HG02852 (cell line): ENCODE results near the gene PIK3R6.

Experiments
- ATAC-seq: cut with Tn5 transposase; IDR thresholded peaks from one replicate; pipeline ENCODE4 v1.9.1; 2021; ENCODE audit warnings: mild to moderate bottlenecking, moderate library complexity; ENCODE audit not compliant: unreplicated experiment

PIK3R6 gene

DNA sequence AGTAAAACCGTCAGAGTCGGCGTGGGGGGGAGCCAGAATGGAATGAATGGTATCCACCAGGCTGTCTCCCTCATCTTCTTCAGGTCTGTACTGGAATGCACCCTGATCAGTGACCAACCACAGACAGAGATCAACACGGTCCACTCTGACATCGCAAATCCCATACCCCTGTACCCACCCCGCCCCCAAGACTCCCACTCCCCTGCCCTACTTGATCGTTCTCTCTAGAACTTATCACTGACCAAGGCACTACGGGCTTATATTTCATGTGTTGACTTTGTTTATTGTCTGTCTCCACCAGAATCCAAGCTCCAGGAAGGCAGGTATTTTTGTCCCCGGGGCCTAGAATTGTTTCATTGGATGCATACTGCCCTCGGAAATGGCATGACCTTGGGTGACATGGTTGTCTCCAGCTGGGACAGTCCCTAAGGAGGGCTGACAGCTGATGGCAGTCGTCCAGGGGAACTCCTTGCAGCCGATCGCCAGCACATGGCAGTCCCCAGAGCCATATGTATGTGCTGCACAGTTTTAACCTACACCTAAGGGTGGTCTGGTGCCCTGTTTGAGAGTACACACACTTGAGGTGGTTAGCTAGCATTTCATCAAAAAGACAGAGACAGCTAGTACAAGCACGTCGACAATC is 67.8 kb downstream of the PIK3R6 start:
- ATAC-seq: no peak

DNA sequence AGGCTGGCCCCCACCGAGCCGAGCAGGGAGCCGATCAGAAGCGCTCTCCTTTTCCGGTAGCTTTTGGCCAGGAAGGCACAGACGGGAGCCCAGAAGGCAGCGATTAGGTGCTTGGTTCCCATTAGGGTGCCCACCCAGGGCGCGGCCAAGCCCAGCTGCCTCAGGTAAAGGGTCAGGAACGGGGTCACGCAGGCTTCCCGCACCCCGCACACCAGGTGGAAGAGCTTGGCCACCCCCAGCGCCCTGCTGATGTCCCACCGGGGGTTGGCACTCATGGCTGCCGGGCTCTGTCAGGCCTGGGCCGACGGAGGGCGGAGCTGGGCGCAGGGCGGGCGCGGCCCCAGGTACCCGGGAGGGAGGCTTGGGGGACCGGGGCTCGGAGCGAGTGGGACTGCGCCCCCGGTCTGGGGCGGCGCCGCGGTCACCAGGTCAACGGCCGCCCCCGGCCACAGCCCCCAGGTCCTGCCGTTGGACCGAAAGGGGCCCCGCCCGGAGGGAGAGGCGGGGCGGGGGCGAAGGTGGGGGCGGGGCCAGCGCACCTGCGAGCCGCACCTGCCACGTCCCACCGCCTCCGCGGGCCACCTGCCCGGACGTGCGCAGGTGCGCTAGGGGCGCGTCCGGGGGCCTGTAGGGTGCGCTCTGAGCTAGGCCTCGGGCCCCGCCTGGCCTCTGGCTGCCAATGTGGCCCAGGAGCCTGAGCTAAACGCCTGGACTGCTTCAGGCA is 68.5 kb downstream of the PIK3R6 start, which contains the start of gene MFSD6L:
Gene MFSD6L (minus strand): TSS at position 520 of the 724 bp plus-strand sequence. CDS start 245 bp downstream, at position 275.
- no peak for ATAC-seq

DNA sequence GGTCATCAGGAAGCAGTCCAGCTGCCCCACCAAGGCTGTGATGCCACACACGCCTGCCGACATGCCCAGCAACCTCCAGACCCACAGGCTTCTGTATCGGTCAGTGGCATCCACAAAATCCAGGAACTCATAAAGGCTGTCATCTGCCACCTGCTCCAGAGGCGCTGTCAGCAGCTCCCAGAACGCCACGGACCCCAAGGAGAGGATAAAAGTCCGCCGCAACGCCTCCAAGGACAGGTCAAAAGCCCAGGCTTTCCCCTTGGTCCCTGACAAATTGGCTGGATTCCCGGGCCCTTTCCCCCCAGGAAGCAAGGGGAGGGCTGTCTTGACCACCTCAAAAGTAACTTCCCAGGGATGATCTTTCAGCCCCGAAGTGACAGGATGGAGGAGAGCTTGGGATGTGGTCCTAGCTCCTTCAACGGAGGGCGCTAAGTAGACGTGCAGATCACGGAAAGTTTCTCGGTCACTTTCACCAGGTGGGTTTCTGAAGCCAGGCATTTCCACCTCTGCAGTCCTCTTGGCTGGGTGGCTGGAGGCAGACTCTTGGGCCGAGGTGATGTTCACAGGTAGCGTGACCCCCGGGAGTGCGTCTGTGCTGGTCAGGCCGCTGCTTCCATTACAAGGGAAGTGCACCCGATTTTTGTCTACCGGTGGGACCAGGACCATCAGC is 69.2 kb downstream of the PIK3R6 start:
- ATAC-seq: no peak

DNA sequence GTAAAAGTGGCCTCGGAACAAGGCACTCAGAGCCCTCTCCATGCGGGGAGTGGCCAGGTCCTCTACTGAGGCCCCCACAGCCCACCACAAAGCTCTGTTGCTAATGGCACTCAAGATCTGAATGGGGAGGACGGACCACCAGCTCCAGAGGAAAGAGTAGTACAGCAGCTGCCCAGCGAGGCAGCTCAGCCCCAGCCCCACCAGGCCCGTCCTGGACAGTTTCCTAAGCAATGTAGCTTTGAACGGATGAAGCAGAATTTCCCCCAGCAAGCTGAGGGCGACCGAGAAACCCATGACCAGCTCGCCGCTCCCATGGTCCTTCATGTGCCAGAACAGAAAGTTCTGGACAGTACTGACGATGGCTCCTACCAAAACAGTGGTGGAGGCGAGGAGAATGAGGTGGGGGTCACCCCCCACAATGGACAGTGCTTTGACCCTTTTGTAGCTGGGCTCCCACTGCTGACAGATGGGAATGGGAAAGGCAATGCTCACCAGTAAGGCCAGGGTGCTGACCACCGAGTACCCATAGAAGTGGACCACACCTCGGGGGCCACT is 69.8 kb downstream of the PIK3R6 start:
- no peak for ATAC-seq

DNA sequence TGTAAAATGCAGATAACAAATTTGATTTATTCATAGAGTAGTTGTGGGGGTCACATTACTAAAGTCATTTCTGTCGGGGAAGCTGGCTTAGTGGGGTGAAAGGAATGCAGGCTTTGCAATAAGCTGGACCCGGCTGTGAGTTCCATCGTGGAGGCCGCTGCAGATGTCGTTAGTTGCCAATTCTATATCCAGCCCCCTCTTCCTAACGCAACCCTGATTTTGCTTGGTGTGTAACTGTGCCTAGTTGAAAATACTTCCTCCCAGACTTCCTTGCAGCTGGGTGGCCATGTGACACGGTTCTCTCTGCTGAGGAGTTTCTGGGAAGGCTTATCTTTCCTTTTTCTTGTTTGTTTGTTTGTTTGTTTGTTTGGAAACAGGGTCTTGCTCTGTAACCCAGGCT is 72.8 kb downstream of the PIK3R6 start:
- ATAC-seq: no peak

DNA sequence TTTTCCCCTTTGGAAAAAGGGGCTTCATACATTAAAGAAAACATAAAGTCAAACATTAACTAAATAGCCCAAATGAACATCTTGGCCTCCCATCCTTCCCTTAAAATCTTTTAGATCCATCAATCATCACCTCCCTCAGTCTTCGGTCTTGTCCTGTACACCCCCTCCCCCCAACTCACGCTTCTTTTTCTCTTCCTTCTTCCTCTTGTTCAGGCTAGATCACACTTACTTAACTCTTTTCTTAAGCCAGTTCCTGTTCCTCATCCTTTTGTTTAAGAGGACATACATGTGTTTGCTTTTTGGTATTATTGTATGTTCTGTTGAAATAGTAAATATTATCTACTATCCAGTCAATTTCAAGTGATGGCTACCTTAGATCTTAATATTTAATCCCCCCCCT is 73.8 kb downstream of the PIK3R6 start:
- no peak for ATAC-seq

DNA sequence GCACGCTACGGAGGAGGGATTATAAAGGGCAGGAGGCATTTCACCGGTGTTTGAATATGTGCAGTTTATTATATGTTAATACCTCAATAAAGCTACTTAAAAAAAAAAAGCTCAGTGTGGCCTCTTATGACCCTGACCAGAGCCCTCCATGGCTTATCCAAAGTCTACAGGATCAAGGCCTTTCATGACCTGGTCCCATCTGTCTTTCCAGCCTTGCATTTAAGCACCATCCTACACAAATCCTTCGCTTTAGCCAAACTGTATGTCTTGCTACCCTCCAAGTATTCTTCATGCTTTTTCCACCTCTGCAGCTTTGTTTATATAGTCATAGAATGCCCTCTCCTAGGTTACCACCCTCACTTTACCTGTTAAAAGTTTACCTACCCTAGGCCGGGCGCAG is 74.8 kb downstream of the PIK3R6 start:
- no peak for ATAC-seq

DNA sequence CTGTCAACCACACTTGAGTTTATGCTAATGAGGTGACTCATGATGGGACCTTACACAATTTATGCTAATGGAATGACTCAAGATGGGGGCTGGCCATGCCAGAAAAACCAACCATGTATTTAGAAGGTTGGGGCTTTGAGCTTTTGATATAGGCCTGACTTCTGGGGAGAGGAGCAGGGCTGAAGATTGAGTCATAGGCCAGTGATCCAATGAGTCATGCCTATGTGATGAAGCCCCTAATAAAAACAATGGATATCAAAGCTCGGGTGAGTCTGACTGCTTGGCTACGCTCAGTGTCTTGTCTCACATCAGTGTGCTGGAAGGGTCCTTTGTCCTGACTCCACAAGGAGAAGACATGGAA is 75.6 kb downstream of the PIK3R6 start:
- no peak for ATAC-seq

DNA sequence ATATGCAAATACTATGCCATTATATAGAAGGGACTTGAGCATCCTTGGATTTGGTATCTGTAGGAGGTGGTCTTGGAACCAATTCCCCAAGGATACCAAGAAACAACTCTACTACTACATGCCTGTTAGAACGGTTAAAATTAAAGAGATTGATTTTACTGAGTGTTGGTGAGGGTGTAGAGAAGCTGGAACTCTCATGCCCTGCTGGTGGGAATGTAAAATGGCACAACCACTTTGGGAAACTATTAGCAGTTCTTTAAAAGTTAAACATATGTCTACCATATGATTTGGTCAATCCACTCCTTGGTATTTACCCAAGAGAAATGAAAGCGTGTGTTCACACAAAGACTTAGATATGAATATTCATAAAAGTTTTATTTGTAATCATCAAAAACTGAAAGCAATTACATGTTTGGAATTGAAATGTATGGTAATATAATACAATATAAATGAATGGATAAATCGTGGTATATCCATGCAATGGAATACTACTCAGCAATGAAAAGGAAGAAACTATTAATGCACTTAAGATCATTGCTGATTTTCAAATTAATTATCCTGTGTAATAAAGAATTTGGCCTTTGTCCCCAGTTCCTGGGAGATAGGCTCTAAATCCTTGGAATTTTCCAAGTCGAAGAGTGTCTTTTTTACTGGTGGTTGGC is 76.1 kb downstream of the PIK3R6 start:
- no peak for ATAC-seq

DNA sequence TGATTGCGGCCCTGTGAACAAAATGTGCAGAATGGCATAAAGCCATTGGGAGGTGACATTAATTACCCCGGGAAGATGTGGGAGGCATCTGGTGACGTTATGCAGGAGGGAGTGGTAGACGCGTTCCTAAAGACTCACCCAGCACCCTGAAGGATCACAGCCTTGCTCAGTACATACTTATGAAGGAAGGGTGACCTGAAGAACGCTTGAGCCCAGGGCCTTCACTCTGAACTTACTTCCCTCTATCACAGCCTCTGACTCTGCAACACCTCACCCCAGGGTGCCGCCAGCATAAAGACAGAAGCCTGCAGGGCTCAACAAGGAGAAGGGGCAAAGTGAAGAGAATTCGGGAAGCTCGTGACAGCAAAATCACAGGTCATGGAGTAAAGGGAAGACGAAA is 77.7 kb downstream of the PIK3R6 start:
- no peak for ATAC-seq

DNA sequence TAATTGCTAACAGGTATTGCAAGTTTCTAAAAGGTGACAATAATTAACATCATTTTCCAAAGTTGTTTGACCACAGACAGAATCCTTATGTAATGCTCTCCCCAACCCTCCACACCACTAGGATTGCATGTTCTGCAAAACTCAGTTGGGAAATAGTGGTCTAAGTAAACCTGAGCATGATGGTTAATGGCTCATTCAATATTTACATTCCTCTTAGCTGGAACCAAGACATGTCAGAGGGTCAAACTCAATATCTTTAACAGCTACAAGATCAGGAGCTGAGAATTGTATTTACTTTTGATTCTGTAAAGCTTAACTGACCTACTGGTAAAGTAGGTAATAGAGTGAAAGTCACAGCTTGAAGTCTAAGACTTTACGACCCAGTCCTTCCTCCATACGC is 78.5 kb downstream of the PIK3R6 start:
- no peak for ATAC-seq

DNA sequence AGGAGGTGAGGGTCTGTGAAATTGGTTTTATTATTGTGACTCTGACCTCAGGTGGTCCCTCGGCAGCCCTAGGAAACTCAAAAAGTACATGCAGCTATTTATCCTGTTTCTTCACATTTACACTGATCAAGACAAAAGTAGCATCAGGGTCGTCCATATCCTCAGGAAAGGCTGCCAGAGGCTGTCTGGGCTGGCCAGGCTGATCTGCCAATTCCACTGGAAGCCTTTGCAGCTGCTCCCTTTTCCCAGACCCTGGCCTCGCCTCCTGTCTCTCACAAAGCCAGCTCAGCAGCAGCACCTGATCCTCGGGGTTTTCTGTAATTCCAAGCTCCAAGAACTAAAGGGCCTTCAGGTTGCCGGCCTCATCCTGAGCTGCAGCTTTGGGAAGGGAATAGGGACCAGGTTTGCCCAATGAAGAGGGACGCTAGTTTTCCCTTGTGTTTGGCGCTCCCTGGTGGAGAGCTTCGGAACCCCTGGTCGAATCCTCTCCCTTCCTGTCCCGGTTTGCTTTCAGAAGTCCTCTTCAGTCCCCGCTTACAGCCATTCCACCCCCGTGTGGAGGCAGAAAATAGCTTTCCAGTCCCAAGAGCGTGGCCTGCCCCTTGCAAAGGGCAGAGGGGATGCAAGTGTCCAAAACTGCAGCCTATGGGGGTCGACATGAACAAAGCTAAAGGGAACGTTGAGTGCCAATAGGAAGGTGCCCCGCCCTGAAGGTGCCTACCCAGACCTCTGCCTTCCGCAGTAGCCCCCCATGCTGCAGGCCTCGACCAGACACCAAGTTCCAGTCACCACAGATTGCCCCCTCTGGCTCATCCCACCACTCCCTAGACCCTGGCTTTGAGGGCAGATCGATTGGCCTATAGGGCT is 81.7 kb downstream of the PIK3R6 start:
- ATAC-seq: no peak

DNA sequence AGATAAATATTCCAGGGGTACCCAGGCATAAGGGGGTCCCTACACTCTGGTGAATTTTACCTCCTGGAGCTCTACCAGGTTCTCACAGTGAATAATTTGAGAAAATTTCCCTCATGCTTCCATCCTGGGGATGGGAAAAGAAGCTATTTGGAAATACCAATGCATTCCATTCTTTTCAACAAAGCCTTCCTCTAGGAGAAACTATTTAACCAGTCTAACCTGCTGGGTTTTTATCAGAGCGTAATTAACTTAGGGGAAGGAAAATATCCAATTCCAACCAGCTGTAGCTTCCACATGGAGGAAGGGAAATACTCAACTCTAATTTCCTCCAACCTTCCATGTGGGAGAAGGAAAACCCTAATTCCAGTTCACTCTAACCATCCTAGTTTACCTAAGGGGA is 85.3 kb downstream of the PIK3R6 start:
- no peak for ATAC-seq

DNA sequence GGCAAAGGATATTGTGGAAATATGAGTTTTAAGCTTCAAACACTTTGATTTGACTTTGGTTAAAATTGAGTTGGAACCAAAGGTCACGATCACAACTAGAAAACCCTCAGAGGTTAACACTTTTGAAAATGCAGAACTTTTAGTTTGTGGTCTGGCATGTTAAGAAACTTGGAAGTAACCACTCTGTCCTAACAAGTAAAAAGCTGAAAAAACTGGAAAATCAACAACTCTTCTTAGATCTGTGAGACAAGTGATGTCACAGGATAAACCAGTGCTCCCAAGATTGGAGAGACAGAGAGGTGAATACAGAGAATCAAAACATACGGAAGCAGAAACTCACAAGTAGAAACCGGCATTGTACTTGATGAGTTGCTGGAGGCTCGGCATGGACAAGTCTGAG is 85.7 kb downstream of the PIK3R6 start:
- no peak for ATAC-seq

DNA sequence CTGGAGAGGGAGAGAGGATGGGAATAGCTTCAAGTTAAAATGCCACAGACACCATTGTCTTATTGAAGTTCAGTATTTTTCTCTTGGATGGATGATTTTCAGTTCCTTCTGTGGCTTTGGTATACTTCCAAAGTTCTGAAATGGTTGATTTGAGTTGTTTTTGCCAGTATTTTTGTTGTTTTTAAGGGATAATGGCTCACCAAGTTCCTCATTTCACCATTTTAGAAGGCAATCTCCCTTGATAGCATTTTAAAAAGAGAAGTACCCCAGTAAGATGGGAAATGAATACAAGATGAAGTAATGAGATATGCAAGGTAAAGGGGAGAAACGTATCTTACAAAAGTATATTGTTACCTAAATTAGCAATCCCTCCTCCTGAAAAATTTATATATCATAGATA is 90.6 kb downstream of the PIK3R6 start:
- ATAC-seq: no peak

DNA sequence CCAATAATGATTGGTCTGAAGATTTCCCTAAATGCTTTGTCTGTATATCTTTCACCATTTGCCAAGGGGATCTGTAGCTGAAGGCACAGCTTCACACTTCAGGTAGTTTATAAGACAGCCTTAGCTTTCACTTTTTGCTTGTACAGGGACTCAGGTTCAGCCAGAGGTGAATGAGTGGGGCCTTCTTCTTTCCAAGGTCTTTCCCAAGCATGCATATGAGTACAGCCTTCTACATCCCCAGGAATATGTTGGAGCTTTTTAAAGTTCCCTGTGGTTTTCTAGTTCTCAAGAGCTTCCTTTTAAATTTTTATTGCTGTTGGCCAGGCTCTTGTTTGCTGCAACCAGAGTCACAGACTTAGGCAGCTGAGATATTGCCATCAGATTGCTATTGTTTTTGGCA is 91.2 kb downstream of the PIK3R6 start:
- ATAC-seq: no peak

DNA sequence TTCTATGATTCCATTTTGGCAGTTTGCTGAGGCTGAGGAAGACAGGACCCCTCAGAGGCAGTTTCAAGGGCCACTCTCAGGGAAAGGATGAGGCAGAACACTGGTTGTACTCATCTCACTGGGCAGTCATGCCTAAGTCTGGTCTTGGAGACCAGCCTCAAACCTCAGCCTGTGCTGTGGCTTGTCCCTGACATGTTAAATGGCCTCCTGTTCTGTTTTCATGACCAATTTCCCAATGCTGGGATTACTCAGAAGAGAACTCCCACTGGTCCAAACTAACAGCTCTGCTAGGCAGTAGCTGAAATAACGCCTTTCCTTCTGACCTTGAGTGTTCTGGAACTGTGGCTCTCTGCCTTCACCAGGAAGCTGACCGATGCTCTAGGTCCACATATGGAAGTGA is 100.7 kb downstream of the PIK3R6 start:
- ATAC-seq: no peak

DNA sequence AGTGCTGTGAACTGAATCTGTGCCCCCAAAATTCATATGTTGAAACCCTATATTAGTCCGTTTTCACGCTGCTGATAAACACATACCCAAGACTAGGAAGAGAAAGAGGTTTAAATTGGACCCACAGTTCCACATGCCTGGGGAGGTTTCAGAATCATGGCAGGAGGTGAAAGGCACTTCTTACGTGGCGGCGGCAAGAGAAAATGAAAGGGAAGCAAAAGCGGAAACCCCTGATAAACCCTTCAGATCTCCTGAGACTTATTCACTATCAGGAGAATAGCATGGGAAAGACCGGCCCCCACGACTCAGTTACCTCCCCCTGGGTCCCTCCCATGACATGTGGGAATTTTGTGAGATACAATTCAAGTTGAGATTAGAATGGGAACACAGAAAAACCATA is 105.5 kb downstream of the PIK3R6 start:
- no peak for ATAC-seq

DNA sequence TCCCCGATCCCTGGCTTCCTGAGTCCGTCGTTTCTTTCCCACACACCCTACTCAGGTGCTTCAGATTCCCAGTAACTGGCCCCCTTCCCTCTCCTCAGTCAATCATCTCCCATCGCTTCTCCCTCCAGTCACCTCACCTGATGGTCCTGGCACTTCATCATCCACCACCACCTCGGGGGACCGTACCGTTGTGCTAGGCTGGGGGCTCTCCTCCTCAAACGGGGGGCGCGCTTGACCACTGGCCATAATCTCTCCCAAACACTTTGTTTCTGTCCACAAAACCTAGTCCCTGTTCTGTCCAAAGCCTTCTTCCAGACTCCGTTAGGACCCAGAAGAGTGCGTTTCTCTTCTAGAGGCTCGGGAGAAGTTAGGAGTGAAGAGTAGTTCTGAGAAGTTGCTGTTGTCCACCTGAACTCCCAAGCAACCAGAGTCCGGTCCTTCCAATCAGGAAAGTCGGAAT is 109.3 kb downstream of the PIK3R6 start, which contains the start of gene SPDYE4:
Gene SPDYE4 (minus strand): TSS at position 410 of the 460 bp plus-strand sequence. CDS start 164 bp downstream, at position 246.
- ATAC-seq: no peak

DNA sequence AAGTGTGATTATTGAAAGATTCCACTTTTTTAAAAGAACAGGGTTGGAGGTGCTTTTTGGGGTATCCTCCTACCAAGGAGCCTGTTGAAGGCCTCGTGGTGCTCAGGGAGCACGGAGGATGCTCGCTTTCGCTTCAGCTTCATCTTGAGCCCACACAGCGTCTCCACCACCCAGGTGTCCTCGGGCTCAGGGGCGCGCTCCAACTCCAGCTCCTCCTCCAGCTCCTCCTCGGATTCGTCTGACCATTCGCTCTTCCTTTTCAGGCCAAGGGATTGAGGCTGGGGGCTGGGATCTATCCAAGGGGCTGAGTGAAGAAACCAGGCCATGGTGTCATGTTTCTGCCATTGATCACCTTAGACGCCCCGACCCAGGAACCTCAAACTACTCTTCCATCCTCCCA is 110.3 kb downstream of the PIK3R6 start:
- ATAC-seq: no peak
